PFSK-1 (cell line): ENCODE results near the gene OR5M11.

Experiments
- POLR2AphosphoS5 ChIP-seq: IDR thresholded peaks from 2 replicates; pipeline ENCODE4 v1.6.1; 2012; ENCODE audit warnings: low read depth, mild to moderate bottlenecking, control low read depth, low read length, moderate library complexity
- TAF1 ChIP-seq: IDR thresholded peaks from 2 replicates; pipeline ENCODE4 v1.6.1; 2012; ENCODE audit warnings: low read length, control low read depth, borderline replicate concordance; ENCODE audit not compliant: insufficient read depth
- TF ChIP-seq, protein P1 (sequence below), 2 experiments: IDR thresholded peaks; 2 replicates each; pipeline versions ENCODE4 v1.6.1 to v1.8.0; 2011 to 2012; ENCODE audit warnings: low read depth in 2 of 2, low read length in 2 of 2, control low read depth in 1 of 2, inconsistent platforms in 1 of 2, mild to moderate bottlenecking in 1 of 2, moderate library complexity in 1 of 2; ENCODE audit not compliant: insufficient read depth in 1 of 2

DNA sequence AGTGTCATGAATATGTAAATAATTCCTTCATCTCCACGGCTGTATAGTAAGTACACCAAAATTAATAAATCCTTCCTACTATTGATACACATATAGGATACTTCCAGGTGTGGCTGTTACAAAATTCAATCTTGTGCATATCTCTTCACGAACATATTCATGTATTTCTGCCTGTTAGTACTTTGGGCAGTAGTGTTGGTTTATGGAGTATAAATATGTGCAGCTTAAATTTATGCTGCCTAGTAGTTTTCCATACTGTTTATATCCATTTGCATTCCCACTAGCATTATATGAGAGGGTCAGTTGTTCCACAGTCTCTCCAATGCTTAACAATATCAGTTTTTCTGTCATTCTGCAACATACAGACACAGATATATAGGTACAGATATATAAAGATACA, 47.9 kb downstream of the OR5M11 start:
- TF ChIP-seq, protein P1, sequence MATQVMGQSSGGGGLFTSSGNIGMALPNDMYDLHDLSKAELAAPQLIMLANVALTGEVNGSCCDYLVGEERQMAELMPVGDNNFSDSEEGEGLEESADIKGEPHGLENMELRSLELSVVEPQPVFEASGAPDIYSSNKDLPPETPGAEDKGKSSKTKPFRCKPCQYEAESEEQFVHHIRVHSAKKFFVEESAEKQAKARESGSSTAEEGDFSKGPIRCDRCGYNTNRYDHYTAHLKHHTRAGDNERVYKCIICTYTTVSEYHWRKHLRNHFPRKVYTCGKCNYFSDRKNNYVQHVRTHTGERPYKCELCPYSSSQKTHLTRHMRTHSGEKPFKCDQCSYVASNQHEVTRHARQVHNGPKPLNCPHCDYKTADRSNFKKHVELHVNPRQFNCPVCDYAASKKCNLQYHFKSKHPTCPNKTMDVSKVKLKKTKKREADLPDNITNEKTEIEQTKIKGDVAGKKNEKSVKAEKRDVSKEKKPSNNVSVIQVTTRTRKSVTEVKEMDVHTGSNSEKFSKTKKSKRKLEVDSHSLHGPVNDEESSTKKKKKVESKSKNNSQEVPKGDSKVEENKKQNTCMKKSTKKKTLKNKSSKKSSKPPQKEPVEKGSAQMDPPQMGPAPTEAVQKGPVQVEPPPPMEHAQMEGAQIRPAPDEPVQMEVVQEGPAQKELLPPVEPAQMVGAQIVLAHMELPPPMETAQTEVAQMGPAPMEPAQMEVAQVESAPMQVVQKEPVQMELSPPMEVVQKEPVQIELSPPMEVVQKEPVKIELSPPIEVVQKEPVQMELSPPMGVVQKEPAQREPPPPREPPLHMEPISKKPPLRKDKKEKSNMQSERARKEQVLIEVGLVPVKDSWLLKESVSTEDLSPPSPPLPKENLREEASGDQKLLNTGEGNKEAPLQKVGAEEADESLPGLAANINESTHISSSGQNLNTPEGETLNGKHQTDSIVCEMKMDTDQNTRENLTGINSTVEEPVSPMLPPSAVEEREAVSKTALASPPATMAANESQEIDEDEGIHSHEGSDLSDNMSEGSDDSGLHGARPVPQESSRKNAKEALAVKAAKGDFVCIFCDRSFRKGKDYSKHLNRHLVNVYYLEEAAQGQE (IDR thresholded peaks at IDR 0.05; ENCODE audit: insufficient read depth in 1 of 2, low read depth in 2 of 2, low read length in 2 of 2), result no peak
- no peak for TF ChIP-seq TAF1
- TF ChIP-seq POLR2AphosphoS5, result no peak
